ENCODE measurements around the gene GIT1.

The GIT1 gene

GRCh38 chr17:29594519-29595090 lies 5.2 kb upstream of the GIT1 start:
- DNase-seq (ENCODE audit: low spot score), result no peak

- peak; percentile 64 for DNase-seq (ENCODE audit: low spot score)
These were observed 4.4 kb upstream of the GIT1 start for GRCh38 chr17:29593591-29594518.

GRCh38 chr17:29592850-29593551 lies 3.6 kb upstream of the GIT1 start, which contains the start of gene ANKRD13B:
Gene ANKRD13B (plus strand): TSS chr17:29593132. CDS start chr17:29593622, 490 bp downstream.
- DNase-seq (ENCODE audit: low spot score), result peak; percentile 62

DNA sequence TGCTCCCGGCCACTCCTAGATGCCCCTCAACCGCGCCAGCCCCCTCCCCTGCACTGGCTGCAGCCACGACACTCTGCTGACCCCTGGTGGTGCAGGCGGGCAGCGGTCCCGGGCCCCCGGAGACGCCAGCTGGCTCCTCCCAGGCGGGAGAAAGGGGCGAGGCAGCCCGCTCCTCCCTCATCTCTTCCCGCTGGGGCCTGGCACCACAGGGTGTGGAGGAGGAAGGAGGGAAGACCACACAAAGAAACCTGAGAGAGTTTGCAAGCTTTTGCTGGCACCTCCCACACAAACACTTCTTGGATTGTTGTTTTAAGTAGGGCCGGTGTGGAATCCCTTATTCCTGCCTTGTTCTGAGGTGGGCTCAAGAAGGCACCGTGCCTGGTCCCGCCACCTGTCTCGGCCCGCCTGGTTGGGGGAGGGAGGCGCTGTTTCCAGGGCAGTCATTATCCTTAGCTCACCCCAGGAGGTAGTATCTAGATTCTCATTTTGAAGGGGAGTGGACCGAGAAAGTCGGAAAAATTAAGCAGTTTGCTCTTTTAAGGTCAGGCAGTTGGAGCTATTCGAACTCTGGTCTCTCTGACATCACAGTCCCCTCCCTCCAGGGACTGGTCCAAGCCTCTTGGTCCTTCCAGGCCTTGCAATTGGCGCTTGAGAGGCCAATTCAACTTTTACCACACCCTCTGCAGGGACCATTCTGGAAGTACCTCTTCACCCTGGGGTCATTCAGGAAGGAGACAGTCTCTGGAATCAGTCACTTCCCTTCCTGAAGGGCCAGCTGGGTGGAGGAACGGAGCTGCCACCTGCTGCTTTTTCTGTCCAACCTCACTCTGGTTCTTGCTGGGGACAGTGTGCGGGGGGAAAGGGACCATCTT lies 2.5 kb upstream of the GIT1 start:
- DNase-seq (ENCODE audit: low spot score), result peak; percentile 93

GRCh38 chr17:29591146-29591736 lies 1.8 kb upstream of the GIT1 start:
- peak; percentile 81 for DNase-seq (ENCODE audit: low spot score)

DNA sequence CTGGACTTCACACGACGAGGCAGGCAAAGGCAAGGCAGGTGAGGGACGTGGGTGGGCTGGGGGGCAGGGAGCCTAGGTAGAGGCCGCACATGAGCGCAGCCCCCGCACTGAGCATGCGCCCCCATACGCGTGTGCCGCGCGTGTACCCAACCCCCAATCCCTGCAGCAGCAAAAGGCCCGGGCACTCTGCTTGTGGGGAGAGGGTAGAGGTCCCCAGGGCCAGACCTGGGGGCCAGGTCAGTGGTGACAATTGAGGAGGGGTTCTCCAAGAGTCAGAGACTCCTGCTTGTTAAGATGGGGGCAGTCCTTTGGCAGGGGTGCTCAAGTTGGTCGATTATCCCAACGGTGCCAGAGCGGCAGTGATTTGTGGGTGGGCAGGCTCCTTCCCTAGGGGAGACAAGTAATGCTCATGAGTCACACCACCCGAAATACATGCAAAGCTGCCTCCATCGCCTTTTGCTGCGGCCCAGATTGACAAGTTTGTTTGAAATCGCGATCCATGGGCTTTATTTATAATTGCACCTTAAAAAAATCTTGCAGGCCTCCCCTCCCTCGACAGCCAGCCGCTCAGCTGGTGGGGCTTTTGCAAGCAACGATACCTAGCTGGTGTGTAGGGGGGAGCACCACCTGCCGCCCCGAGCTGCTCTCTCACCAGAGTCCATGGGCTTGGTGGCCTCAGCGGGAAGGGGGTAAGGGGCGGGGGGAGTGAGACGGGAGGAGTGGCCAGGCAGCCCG lies 1.1 kb upstream of the GIT1 start:
- DNase-seq (ENCODE audit: low spot score), result peak; percentile 92

GRCh38 chr17:29588562-29589411 lies 661 bp downstream of the GIT1 start:
- DNase-seq (ENCODE audit: low spot score), result peak; percentile 48

GRCh38 chr17:29588017-29588561 lies 1.4 kb downstream of the GIT1 start:
- DNase-seq (ENCODE audit: low spot score), result peak; percentile 33

- no peak for DNase-seq (ENCODE audit: low spot score)
These were observed 1.9 kb downstream of the GIT1 start for GRCh38 chr17:29587591-29587990.

DNA sequence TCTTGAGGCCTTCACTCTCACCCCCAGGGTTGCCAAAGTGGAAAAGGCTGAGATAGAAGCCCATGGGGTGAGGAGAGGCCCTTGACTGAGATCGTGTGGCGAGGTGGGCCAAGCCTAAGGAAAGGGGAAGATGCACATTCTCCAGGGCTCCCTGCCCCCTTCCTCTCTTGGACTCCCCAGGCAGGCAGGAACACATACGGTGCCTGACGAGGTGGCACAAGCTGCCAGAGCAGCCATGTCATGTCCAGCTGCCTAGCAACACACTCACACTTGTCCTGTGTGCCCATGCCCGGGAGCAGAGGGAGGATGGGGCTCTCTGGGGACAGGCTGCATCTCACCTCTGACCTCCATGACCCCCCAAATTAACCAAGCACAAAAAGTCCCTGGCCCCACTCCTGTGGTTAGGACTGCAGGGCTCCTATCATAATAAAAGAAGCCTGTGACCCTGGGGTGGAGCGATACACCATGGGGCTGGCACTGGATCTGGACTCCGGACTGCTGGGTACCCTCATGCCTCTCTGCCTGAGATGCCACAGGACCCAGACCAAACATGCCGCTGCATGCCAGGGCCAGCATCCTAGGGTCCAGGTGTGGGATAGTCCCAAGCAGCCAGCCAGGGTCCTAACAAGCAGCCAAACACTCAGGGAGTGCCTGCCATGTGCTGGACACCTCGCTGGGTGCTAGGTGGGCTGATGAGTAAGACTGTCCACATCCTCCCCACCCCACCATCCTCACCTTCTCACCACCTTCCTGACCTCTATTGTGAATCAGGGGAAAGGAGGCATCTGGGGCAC lies 2.6 kb downstream of the GIT1 start:
- DNase-seq (ENCODE audit: low spot score), result no peak

GRCh38 chr17:29585080-29585751 lies 4.2 kb downstream of the GIT1 start:
- no peak for DNase-seq (ENCODE audit: low spot score)

GRCh38 chr17:29584452-29585079 lies 4.9 kb downstream of the GIT1 start:
- no peak for DNase-seq (ENCODE audit: low spot score)

- no peak for DNase-seq (ENCODE audit: low spot score)
These were observed 5.9 kb downstream of the GIT1 start for GRCh38 chr17:29583324-29584248.

DNA sequence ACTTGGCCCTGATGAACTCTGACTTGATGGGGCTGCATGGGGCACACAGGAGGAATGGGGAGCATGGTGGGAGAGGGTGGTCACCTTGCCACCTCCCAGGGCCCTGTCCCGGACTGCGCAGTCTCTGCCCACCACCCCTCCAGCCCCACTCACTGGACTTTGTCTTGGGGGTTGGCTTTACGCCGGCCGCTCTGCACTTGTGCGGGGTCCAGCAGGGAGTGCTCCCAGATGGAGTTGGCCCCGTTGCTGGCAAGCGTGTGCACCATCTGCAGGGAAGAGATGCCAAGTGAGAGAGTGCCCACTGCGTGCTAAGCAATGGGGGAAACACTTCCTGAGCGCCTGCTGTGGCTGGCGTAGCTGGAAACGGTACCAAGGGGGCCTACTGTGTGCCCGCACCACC lies 6.7 kb downstream of the GIT1 start:
- no peak for DNase-seq (ENCODE audit: low spot score)

- no peak for DNase-seq (ENCODE audit: low spot score)
These were observed 7.1 kb downstream of the GIT1 start for GRCh38 chr17:29582254-29582765.

DNA sequence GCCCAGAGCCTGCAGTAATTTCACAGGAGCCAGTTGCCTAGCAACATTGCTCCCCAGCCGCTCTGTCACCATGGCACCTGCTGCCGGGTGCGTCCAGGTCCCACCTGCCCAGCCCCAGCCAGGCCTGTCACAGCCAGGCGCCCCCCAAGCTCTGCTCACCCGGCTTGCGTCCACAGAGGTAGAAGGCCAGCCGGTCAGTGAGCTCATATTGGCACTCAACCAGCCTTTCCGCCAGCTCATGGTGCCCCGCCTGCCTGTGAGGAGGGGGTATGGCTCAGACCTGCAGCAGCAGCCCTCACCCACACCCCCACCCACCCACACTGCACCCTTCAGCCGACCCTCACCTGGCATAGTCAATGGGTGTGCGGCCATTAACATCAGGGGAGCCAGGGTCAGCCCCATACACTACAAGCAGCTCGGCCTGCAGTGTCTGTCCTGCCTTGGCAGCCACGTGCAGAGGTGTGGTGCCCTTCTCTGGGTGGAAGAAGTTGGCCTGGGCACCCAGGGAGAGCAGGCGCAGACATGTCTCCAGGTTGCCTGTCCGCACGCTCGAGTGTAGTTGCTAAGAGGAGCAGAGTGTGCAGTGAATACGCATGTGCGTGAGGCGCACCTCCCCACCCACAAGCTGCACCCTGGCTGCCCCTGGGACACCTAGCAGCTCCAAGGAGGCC lies 7.7 kb downstream of the GIT1 start:
- no peak for DNase-seq (ENCODE audit: low spot score)

Data from RKO (cell line).